HepG2 (cell line): ENCODE measurements around the gene SARS2. TPM values are rescaled to one million over a fixed set of nuclear protein-coding genes. Genes with fewer than 3 reads are reported as not detected.

ENCODE experiments used
- ATAC-seq: fragments of 200-7000 bp; cut with Tn5 transposase; 3 replicates; pipeline ENCODE4 v1.9.1; 2020; ENCODE audit warnings: mild to moderate bottlenecking, moderate library complexity
- BruUV-seq: library from RNA; stranded (reverse); fragments of 400-500 nt; replicated peaks from 2 replicates; lab custom pipeline; 2021; lab: Mats Ljungman, UMichigan
- CTCF ChIA-PET: fragments of 300-600 bp; formaldehyde crosslinking; extraction: SDS; loops from one replicate; lab custom pipeline; 2021; ENCODE audit warnings: low total read pairs, inconsistent platforms, low intra/inter-chr PET ratio; lab: Yijun Ruan, JAX
- POLR2A ChIA-PET: fragments of 350-600 bp; sonication (Branson Sonifier 250); formaldehyde crosslinking; loops from one replicate; lab custom pipeline; 2020; ENCODE audit warnings: antibody characterized with exemption, inconsistent platforms; lab: Yijun Ruan, JAX
- DNase-seq: peaks from one replicate; pipeline ENCODE4 v3.0.0-alpha.2; 2015; ENCODE audit warnings: low spot score
- FAIRE-seq: peaks from 3 replicates; lab custom pipeline; 2011; peaks lifted over from hg19 to GRCh38; lab: Jason Lieb, UNC
- H2AFZ ChIP-seq: one replicate; pipeline ENCODE4 v1.6.1; 2011; ENCODE audit warnings: low read length, inconsistent platforms
- H3K27ac ChIP-seq: fragments of 300-600 bp; 3 replicates; pipeline ENCODE4 v1.8.0; 2011; ENCODE audit warnings: mixed run types, mild to moderate bottlenecking, mixed read lengths, low read length, inconsistent platforms; ENCODE audit not compliant: insufficient read depth; ENCODE audit errors: extremely low read length
- H3K27me3 ChIP-seq, 2 experiments: fragments of 200-600 bp in 1 of 2; 2 replicates in 1 of 2; 3 replicates in 1 of 2; pipeline versions ENCODE4 v1.6.0 to v1.8.0; 2011; ENCODE audit warnings: low read length in 2 of 2, mild to moderate bottlenecking in 2 of 2, moderate library complexity in 2 of 2, inconsistent platforms in 1 of 2; ENCODE audit not compliant: insufficient read depth in 2 of 2, control insufficient read depth in 1 of 2
- H3K36me3 ChIP-seq, 2 experiments: fragments of 200-600 bp in 1 of 2; replicated peaks in 1 of 2; 2 replicates in 1 of 2; 3 replicates in 1 of 2; pipeline versions ENCODE4 v1.5.1 to v1.8.0; 2011; ENCODE audit warnings: low read length in 2 of 2, inconsistent platforms in 1 of 2; ENCODE audit not compliant: insufficient read depth in 2 of 2, control insufficient read depth in 1 of 2
- H3K4me1 ChIP-seq: 2 replicates; pipeline ENCODE4 v1.5.1; 2012; ENCODE audit warnings: low read length, inconsistent platforms; ENCODE audit not compliant: insufficient read depth
- H3K4me2 ChIP-seq: 2 replicates; pipeline ENCODE4 v1.6.0; 2011; ENCODE audit warnings: low read depth, low read length, inconsistent platforms
- H3K4me3 ChIP-seq, 3 experiments: fragments of 200-600 bp in 1 of 3; sonication (generic), shearing (Covaris generic) in 1 of 3; replicated peaks in 1 of 3; 2 replicates each; pipeline ENCODE4 v1.5.1; 2011 to 2016; ENCODE audit warnings: low read length in 3 of 3, inconsistent platforms in 2 of 3, low read depth in 2 of 3, mild to moderate bottlenecking in 2 of 3, control low read depth in 1 of 3, mixed read lengths in 1 of 3; ENCODE audit not compliant: insufficient read depth in 1 of 3
- H3K79me2 ChIP-seq: one replicate; pipeline ENCODE4 v1.6.1; 2011; ENCODE audit warnings: low read length, inconsistent platforms; ENCODE audit not compliant: insufficient read depth
- H3K9ac ChIP-seq: 2 replicates; pipeline ENCODE4 v1.6.0; 2011; ENCODE audit warnings: mild to moderate bottlenecking, low read depth, low read length, inconsistent platforms; ENCODE audit not compliant: insufficient read depth
- H3K9me3 ChIP-seq: 2 replicates; pipeline ENCODE4 v1.5.1; 2012; ENCODE audit warnings: mild to moderate bottlenecking, low read length
- H4K20me1 ChIP-seq: 2 replicates; pipeline ENCODE4 v1.6.0; 2011; ENCODE audit warnings: inconsistent platforms, mild to moderate bottlenecking, low read length, moderate library complexity; ENCODE audit not compliant: insufficient read depth
- AGO2 ChIP-seq: fragments of 200-400 bp; formaldehyde crosslinking; optimal IDR thresholded peaks from 2 replicates; pipeline ENCODE3; 2017; ENCODE audit warnings: mild to moderate bottlenecking, low read depth, low read length, moderate library complexity
- CC2D1A ChIP-seq: sonication (generic); formaldehyde crosslinking; IDR thresholded peaks from 2 replicates; pipeline ENCODE4 v1.8.1; 2023; ENCODE audit warnings: mild to moderate bottlenecking, missing genetic modification reagents
- HMG20A ChIP-seq: IDR thresholded peaks from 2 replicates; pipeline ENCODE4 v1.6.1; 2016; ENCODE audit warnings: borderline replicate concordance
- KDM3A ChIP-seq: IDR thresholded peaks from 2 replicates; pipeline ENCODE4 v1.6.1; 2018; ENCODE audit warnings: low read depth, missing compliant biosample characterization
- MBD4 ChIP-seq: IDR thresholded peaks from 2 replicates; pipeline ENCODE4 v1.6.1; 2012; ENCODE audit warnings: low read length, inconsistent platforms, borderline replicate concordance
- NR0B2 ChIP-seq: sonication (generic); formaldehyde crosslinking; IDR thresholded peaks from 2 replicates; pipeline ENCODE4 v1.4.0; 2020; ENCODE audit warnings: mild to moderate bottlenecking, missing genetic modification reagents
- POLR2A ChIP-seq, 2 experiments: IDR thresholded peaks; 2 replicates each; pipeline ENCODE4 v1.6.1; 2011; ENCODE audit warnings: low read depth in 2 of 2, low read length in 2 of 2, mild to moderate bottlenecking in 1 of 2, moderate library complexity in 1 of 2; ENCODE audit not compliant: insufficient read depth in 1 of 2
- ZNF17 ChIP-seq: sonication (generic); formaldehyde crosslinking; IDR thresholded peaks from 2 replicates; pipeline ENCODE4 v1.5.0; 2020; ENCODE audit warnings: mild to moderate bottlenecking, missing genetic modification reagents
- ZNF335 ChIP-seq: sonication (generic); formaldehyde crosslinking; IDR thresholded peaks from 2 replicates; pipeline ENCODE4 v1.4.0; 2020; ENCODE audit warnings: missing genetic modification reagents
- ZNF501 ChIP-seq: sonication (generic); formaldehyde crosslinking; IDR thresholded peaks from 2 replicates; pipeline ENCODE4 v1.5.1; 2020; ENCODE audit warnings: mild to moderate bottlenecking, moderate library complexity, missing genetic modification reagents
- ZSCAN5A ChIP-seq: sonication (generic); formaldehyde crosslinking; IDR thresholded peaks from 2 replicates; pipeline ENCODE4 v1.8.0; 2022; ENCODE audit warnings: mild to moderate bottlenecking, missing genetic modification reagents, borderline replicate concordance
- whole genome bisulfite sequencing: methylation state at CpG from one replicate; pipeline ENCODE4 v1.1.6; 2017; ENCODE audit warnings: low lambda C conversion rate; 5-methylcytosine and 5-hydroxymethylcytosine counted together
- in situ Hi-C: cut with HindIII; loops from 2 replicates; pipeline ENCODE4 v1.10.0; 2017; ENCODE audit warnings: low pct_unique_long_range_greater_than_20kb; ENCODE audit not compliant: extremely low pct_ligation_motif_present
- intact Hi-C: fragments of 100-400 bp; cut with micrococcal nuclease; formaldehyde crosslinking; loops from one replicate; pipeline ENCODE4 v1.10.0; 2022; ENCODE audit not compliant: unreplicated experiment
- polyA plus RNA-seq, 8 experiments: library from polyadenylated mRNA; depleted of rRNA in 3 of 8; stranded (reverse) in 7 of 8; unstranded in 1 of 8; fragments of >200 nt; fragmentation: Illumina TruSeq in 4 of 8; extraction: Trizol in 4 of 8; gene quantifications; 2 replicates each; pipeline versions ENCODE4 v1.2.1 to v1.2.3, GENCODE V29; 2011 to 2016; ENCODE audit warnings: low read depth in 4 of 8, missing spikeins in 1 of 8, mixed read lengths in 1 of 8; ENCODE audit not compliant: insufficient read depth in 1 of 8
- total RNA-seq, 5 experiments: library from RNA; depleted of rRNA; stranded (reverse); fragments of >200 nt; fragmentation: Illumina TruSeq; extraction: Trizol; gene quantifications; 2 replicates each; pipeline ENCODE4 v1.2.3, GENCODE V29; 2016; ENCODE audit warnings: low read depth in 1 of 5
- TF ChIP-seq, protein P1 (sequence below): sonication (generic); formaldehyde crosslinking; IDR thresholded peaks from 2 replicates; pipeline ENCODE4 v1.4.0; 2020; ENCODE audit warnings: mild to moderate bottlenecking, missing genetic modification reagents

The SARS2 gene
- total and polyA plus RNA-seq, 2 of the 13 experiments (the other 11 are each of a cell fraction or from before 2014, with no cell fraction given): 40.0 to 48.6 TPM

GRCh38 chr19:38949580-38950367 is 19.2 kb upstream of the SARS2 start (continued):
- TF ChIP-seq ZSCAN5A (CRISPR knock-in tag) (no peak), KDM3A (CRISPR knock-in tag) (no peak), HMG20A (CRISPR knock-in tag) (no peak), ZNF17 (no peak), NR0B2 (CRISPR knock-in tag) (no peak), POLR2A (IDR thresholded peaks at IDR 0.05; ENCODE audit: insufficient read depth in 1 of 2, low read depth in 2 of 2, low read length in 2 of 2) (peak in 1 of 2 experiments; percentile 47; a peak in 2 of 4 replicates)

GRCh38 chr19:38946229-38947010 is 15.9 kb upstream of the SARS2 start:
- Histone ChIP-seq H3K79me2 (no peaks in the 10 kb centered on the region), H3K4me3 (no peak overlapping the region), H3K27me3 (no peaks in the 10 kb centered on the region), H4K20me1 (0 out of 2 replicates have a peak, but pooled peaks cover 2% of the 10 kb centered on the region), H2AFZ (no peak overlapping the region), H3K4me1 (no peaks in the 10 kb centered on the region), H3K9me3 (no peaks in the 10 kb centered on the region), H3K9ac (no peak overlapping the region), H3K36me3 (peaks cover 14 to 33% of the 10 kb centered on the region in 2 experiments), H3K27ac (no peak overlapping the region), H3K4me2 (no peak overlapping the region)
- in situ Hi-C loops (no loop called here), intact Hi-C loops (no loop called here)
- FAIRE-seq: no peak
- TF ChIP-seq CC2D1A (CRISPR knock-in tag) (no peak), ZNF501 (CRISPR knock-in tag) (no peak), POLR2A (IDR thresholded peaks at IDR 0.05; ENCODE audit: insufficient read depth in 1 of 2, low read depth in 2 of 2, low read length in 2 of 2) (peak in 1 of 2 experiments; percentile 31; a peak in 1 of 4 replicates), MBD4 (no peak), ZNF335 (no peak), AGO2 (peak; percentile 71)
- TF ChIP-seq, protein P1, sequence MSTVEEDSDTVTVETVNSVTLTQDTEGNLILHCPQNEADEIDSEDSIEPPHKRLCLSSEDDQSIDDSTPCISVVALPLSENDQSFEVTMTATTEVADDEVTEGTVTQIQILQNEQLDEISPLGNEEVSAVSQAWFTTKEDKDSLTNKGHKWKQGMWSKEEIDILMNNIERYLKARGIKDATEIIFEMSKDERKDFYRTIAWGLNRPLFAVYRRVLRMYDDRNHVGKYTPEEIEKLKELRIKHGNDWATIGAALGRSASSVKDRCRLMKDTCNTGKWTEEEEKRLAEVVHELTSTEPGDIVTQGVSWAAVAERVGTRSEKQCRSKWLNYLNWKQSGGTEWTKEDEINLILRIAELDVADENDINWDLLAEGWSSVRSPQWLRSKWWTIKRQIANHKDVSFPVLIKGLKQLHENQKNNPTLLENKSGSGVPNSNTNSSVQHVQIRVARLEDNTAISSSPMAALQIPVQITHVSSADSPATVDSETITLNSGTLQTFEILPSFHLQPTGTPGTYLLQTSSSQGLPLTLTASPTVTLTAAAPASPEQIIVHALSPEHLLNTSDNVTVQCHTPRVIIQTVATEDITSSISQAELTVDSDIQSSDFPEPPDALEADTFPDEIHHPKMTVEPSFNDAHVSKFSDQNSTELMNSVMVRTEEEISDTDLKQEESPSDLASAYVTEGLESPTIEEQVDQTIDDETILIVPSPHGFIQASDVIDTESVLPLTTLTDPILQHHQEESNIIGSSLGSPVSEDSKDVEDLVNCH: no peak
- CTCF ChIA-PET: no interaction called here
- DNase-seq: no peak
- ATAC-seq: peak; percentile 4; the same call in 2 of the 3 replicates
- BruUV-seq: no TSS peak
- WGBS: 94% methylated on average over 10 of the region's 11 CpGs
- POLR2A ChIA-PET: interaction anchor here (0.7 kb wide), 1 partner anchor 1647 kb away, joined by 3 read pairs; no protein-coding TSS in a partner anchor
